ENCODE results near the gene CAMP. TPM values are rescaled to one million over a fixed set of nuclear protein-coding genes. Genes with fewer than 3 reads are reported as not detected.

Gene CAMP
- total RNA-seq, 2 donors from 2014 or later, result 1.5 TPM; not detected in 1

DNA sequence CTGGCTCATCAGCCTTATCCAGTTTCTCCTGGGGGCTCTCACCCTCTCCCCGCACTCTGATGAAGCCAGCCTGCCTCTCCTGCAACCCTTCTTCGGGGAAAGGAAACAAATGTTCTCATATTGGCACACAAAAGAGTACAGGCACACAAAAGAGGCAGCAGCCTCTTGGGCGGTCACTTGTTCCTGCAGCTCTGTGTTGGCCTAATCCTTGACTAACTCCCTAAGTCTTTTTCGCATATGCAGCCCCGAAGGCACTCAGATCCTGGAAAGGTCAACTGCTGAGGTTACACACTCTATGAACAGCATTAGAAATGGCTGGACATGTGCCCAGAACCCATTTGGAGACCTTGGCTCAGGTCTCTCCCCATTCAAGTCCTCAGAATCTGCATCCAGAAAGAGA lies 7.4 kb upstream of the CAMP start:
- DNase-seq (ENCODE audit: low spot score), result peak; percentile 85
- H3K27me3 ChIP-seq, result no peaks in the 10 kb centered on the region
- TF ChIP-seq, protein P1, sequence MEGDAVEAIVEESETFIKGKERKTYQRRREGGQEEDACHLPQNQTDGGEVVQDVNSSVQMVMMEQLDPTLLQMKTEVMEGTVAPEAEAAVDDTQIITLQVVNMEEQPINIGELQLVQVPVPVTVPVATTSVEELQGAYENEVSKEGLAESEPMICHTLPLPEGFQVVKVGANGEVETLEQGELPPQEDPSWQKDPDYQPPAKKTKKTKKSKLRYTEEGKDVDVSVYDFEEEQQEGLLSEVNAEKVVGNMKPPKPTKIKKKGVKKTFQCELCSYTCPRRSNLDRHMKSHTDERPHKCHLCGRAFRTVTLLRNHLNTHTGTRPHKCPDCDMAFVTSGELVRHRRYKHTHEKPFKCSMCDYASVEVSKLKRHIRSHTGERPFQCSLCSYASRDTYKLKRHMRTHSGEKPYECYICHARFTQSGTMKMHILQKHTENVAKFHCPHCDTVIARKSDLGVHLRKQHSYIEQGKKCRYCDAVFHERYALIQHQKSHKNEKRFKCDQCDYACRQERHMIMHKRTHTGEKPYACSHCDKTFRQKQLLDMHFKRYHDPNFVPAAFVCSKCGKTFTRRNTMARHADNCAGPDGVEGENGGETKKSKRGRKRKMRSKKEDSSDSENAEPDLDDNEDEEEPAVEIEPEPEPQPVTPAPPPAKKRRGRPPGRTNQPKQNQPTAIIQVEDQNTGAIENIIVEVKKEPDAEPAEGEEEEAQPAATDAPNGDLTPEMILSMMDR (IDR thresholded peaks at IDR 0.05), result no peak
- peaks cover 0 to 22% of the 10 kb centered on the region in 2 donors for H3K4me1 ChIP-seq
- peak overlapping the region; percentile 77 for H3K27ac ChIP-seq
- no peaks in the 10 kb centered on the region for H3K9me3 ChIP-seq
- H3K4me3 ChIP-seq, result no peak overlapping the region
- no peaks in the 10 kb centered on the region for H3K36me3 ChIP-seq

DNA sequence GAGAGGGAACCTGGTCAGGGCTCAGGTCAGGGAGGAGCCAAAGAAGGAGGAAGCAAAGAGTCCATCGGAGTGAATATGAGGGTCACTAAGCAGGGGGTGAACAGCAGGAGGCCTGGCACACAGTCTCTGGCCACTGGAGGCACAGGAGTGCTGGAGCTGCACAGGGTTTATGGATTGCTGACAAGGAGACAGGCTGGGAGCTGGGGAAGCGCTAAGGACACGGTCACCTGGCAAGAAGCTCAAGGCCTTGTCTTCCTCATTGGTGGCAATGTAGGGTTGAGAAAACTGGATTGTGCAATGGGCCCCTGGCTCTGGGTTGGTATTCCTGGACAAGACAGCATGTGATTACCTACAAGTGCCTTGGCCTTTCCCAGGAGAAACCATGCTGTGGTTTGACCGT lies 5.8 kb upstream of the CAMP start:
- peaks cover 0 to 22% of the 10 kb centered on the region in 2 donors for H3K4me1 ChIP-seq
- H3K4me3 ChIP-seq, result no peak overlapping the region
- no peaks in the 10 kb centered on the region for H3K36me3 ChIP-seq
- no peaks in the 10 kb centered on the region for H3K27me3 ChIP-seq
- TF ChIP-seq, protein P1 (IDR thresholded peaks at IDR 0.05), result no peak
- no peak for DNase-seq (ENCODE audit: low spot score)
- no peak overlapping the region for H3K27ac ChIP-seq
- H3K9me3 ChIP-seq, result no peaks in the 10 kb centered on the region

DNA sequence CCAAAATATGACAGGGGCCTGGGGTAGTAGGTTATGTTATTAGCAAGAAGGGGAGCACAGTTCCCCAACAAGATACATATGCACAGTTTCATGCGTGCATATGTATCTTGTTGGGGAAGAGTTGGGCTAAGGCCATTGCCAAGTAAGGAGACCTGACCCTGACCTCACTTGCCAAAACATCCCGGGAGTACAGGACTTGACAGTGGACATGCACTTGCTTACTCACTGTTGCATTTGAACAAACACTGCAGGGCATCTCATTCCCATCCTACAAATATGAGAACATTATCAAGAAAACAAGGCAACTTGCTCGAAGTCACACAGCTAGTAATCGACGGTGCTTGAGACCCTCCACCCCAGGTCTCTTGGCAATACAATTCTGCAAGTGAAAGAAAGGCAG lies 4.8 kb upstream of the CAMP start:
- no peak overlapping the region for H3K4me3 ChIP-seq
- no peak overlapping the region for H3K27ac ChIP-seq
- H3K27me3 ChIP-seq, result no peaks in the 10 kb centered on the region
- TF ChIP-seq, protein P1 (IDR thresholded peaks at IDR 0.05), result no peak
- DNase-seq (ENCODE audit: low spot score), result no peak
- H3K36me3 ChIP-seq, result no peaks in the 10 kb centered on the region
- H3K9me3 ChIP-seq, result no peaks in the 10 kb centered on the region
- peaks cover 0 to 22% of the 10 kb centered on the region in 2 donors for H3K4me1 ChIP-seq

DNA sequence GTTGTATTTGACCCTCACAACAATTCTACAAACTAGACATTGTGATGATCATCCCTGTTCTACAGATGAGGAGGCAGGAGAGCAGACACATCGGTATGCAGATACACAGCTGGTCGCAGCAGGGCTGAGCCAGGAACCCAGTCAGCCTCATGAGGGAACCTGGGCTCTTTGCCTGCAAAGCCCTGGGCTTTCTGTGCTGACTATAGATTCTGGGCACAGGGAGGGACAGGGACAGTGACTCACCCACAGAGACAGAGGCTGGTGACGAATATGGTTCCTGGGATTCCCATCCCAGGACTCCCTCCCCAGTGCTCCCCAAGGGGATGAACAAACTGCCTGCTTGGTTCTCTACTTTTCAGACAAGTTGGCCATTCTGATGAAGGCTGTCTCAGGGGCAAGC lies 3.8 kb upstream of the CAMP start:
- Histone ChIP-seq H3K4me3 (no peak overlapping the region), H3K27me3 (no peaks in the 10 kb centered on the region), H3K27ac (peak overlapping the region in 1 of 2 donors; percentile 16), H3K36me3 (no peaks in the 10 kb centered on the region), H3K4me1 (peaks cover 0 to 22% of the 10 kb centered on the region in 2 donors), H3K9me3 (no peaks in the 10 kb centered on the region)
- DNase-seq (ENCODE audit: low spot score), result peak; percentile 72
- TF ChIP-seq, protein P1 (IDR thresholded peaks at IDR 0.05), result no peak

DNA sequence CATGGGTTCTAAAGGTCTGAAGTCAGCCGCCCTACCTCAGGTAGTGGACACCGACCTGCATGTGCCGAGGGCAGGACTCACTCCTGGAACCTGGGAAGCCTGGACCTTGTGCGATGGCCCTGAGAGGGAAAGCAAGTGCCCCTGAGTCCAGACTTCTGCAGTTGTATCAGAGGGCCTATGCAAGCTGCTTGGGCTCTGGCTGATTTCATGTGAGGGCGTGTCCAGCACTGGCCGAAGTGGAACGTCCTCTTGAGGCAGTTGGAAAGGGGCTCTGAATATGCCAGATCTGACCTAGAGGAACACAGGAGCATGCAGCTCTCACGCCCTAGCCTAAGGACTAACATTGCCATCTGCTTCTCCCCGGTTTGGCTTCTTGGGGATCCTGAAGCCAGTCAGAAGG lies 2.5 kb upstream of the CAMP start:
- no peak overlapping the region for H3K4me3 ChIP-seq
- no peaks in the 10 kb centered on the region for H3K36me3 ChIP-seq
- peaks cover 0 to 10% of the 10 kb centered on the region in 2 donors for H3K4me1 ChIP-seq
- H3K27ac ChIP-seq, result no peak overlapping the region
- H3K9me3 ChIP-seq, result no peaks in the 10 kb centered on the region
- TF ChIP-seq, protein P1 (IDR thresholded peaks at IDR 0.05), result no peak
- H3K27me3 ChIP-seq, result no peaks in the 10 kb centered on the region
- no peak for DNase-seq (ENCODE audit: low spot score)

DNA sequence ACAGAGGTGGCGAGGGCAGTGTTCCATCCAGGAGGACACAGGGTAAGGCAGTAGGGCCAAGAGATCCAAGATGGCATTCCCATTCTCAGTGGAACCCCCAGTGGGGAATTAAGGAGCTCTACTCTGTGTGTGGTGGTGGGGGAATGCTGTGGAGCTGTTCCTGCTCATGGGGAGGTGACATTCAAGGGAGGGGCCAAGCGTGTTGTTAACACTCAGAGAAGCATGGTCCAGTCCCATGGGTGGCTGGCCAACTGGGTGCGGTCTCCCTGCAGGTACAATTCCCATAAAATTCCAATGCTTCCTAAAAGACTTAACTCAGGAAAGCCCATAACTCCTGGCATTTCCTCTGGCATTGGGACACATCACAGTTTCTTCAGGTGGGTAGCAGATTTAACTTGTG lies 2.3 kb downstream of the CAMP start:
- no peaks in the 10 kb centered on the region for H3K4me1 ChIP-seq
- DNase-seq (ENCODE audit: low spot score), result no peak
- TF ChIP-seq, protein P1 (IDR thresholded peaks at IDR 0.05), result no peak
- no peaks in the 10 kb centered on the region for H3K27me3 ChIP-seq
- H3K4me3 ChIP-seq, result no peak overlapping the region
- H3K9me3 ChIP-seq, result no peaks in the 10 kb centered on the region
- no peaks in the 10 kb centered on the region for H3K36me3 ChIP-seq
- H3K27ac ChIP-seq, result no peak overlapping the region
